Activated CD8-positive, alpha-beta memory T cell treated with anti-CD3 and anti-CD28 coated beads for 36 hours (primary cell): Measurements from ENCODE around the gene NUP58. TPM values are rescaled to one million over a fixed set of nuclear protein-coding genes. Genes with fewer than 3 reads are reported as not detected.
"Not testable (repeated sequence)": the region's sequence is repeated elsewhere in the genome, so short reads cannot be mapped to it uniquely, and the experiment has no call there.

Experiments used
- CTCF ChIA-PET: fragments of 350-600 bp; sonication (Branson Sonifier 250); formaldehyde crosslinking; loops from one replicate; lab custom pipeline; 2021; ENCODE audit warnings: antibody characterized with exemption; lab: Charles Lee
- POLR2A ChIA-PET: fragments of 350-600 bp; sonication (Branson Sonifier 250); formaldehyde crosslinking; loops from one replicate; lab custom pipeline; 2021; ENCODE audit warnings: antibody characterized with exemption; lab: Charles Lee
- total RNA-seq, 2 experiments: library from RNA; stranded (reverse); gene quantifications; one replicate each; pipeline ENCODE4 v1.2.3, GENCODE V29; 2021

Gene NUP58
- total RNA-seq, 2 experiments from 2014 or later = 133 to 141 TPM

DNA sequence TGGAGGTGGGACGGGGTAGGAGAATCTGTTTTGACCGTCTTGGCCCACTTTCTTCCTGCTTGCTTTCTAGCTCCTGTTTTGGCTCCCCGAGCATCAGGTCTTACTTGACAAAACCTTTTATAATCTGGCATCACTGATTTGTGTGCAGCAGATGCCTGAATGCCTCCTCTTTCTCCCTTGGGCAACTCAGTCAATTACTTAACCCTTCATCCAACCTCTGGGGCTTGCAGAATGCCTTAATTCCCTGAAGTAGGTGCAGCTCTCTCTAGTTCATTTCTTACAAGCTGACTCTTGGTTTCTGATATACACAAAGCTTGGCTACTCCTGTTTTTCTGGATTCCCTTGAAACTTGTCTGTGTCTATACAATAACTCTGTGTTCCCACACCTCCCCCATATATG is 5.7 kb upstream of the NUP58 start:
- CTCF ChIA-PET = no interaction called here
- POLR2A ChIA-PET = no interaction called here

DNA sequence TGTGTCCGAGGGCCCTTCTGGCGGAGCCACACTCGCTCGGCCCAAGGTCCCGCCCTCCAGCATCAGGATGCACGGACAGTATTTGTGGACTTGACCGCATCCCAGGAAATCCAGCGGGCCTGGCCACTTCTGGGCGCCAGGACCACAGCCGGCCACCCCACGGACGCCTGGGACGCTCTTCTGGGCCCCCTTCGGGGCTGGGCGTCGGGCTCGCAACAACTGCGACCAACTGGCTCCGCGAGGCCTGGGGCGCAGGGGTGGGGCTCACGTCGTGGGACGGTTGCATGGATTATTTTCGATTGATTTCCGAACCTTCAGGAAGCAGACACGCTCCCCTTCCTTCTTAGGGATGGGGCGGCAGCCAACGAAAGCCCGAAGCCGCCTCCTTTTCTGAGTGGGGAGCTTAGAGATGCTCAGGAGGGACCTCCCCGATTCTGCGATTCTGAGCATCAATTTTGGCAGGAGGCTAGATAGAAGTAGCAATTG is 521 bp upstream of the NUP58 start:
- CTCF ChIA-PET = interaction anchor here (0.6 to 1.6 kb wide), 2 partner anchors 12 to 13 kb away, joined by 3 read pairs; no protein-coding TSS in a partner anchor
- POLR2A ChIA-PET = interaction anchor here (0.7 to 2.5 kb wide), 2 partner anchors 9 to 14 kb away, joined by 4 to 7 read pairs; partner anchors contain the start of gene MTMR6

DNA sequence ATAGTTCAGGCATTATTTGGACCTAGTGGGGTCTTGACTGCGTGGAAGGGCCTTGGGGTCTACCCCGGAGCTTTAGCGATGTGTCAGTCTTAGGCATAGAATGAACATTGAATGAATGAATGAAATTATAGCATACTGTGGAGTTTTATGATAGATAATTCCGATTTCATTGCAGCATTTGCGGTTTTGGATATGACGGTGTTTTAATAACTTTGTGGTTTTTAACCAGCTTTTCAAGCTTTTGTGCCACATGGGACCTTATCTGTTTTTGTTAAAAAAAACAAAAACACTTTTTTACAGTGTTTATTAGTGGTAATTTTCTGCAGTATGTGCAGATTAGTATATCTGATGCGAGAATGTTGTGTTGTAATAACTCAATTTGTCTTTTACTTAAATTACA is 696 bp downstream of the NUP58 start:
- POLR2A ChIA-PET = interaction anchor here (0.6 to 2.5 kb wide), 6 partner anchors 11 to 172 kb away, joined by 3 to 8 read pairs (median 6); partner anchors contain the start of gene MTMR6

DNA sequence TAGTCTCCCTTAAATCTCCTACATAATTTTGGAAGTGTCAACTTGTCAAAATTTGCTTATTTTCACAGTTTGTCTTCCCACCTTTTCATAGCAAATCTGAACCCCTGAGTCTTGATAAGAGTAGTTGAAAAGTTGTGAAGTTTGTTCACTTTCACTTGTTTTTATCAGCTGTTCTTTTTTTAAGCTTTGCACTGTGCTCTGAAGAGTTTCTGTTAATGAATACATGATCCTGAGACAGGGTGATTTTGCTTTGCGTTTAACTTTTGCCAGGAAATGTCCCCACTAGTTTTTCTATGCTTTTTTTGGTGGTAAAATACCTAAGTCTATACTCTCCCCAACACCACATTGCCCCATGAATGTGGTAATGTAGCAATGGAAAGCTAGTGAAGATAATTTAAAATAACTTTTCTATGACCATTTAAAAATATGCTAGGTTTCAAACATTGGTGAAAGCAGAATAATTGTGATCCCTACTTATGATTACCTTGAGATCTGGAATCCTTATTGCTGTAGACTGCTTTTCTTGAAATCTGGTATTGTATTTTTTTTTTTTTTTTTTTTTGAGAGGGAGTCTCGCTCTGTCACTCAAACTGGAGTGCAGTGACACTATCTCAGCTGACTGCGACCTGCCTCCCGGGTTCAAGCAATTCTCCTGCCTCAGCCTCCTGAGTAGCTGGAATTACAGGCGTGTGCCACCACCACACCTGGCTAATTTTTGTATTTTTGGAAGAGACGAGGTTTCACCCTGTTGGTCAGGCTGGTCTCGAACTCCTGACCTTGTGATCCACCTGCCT is 5.4 kb downstream of the NUP58 start:
- CTCF ChIA-PET = interaction anchor here (1.1 kb wide), 1 partner anchor 19 kb away, joined by 3 read pairs; no protein-coding TSS in a partner anchor
- POLR2A ChIA-PET = interaction anchor here (0.6 kb wide), 1 partner anchor 212 kb away, joined by 5 read pairs; no protein-coding TSS in a partner anchor

More for the DNA sequence above, 696 bp downstream of the NUP58 start:
- CTCF ChIA-PET = interaction anchor here (0.7 to 1.6 kb wide), 3 partner anchors 13 to 1289 kb away, joined by 3 to 4 read pairs (median 4); no protein-coding TSS in a partner anchor

DNA sequence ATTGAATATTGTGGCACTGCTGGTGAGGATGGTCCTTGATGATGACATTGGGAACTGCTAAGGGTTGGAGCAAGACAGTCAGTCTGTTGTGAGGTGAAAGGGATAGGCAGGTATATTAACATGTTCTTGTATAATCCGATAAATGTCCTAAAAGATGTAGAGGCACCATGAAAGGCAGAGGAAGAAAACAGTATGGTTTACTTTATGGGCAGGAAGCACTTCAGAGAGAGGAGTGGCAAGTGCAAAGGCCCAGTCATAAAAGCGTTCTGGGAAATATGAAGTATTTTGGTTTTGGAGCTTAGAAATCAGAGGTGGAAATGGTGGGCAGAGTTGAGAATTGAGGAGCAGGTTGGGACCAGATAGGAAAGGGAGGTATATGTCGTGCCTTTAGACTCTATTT is 9.5 kb downstream of the NUP58 start:
- ChIA-PET CTCF (no interaction called here), POLR2A (interaction anchor here (0.7 kb wide), 1 partner anchor 28 kb away, joined by 4 read pairs; no protein-coding TSS in a partner anchor)

DNA sequence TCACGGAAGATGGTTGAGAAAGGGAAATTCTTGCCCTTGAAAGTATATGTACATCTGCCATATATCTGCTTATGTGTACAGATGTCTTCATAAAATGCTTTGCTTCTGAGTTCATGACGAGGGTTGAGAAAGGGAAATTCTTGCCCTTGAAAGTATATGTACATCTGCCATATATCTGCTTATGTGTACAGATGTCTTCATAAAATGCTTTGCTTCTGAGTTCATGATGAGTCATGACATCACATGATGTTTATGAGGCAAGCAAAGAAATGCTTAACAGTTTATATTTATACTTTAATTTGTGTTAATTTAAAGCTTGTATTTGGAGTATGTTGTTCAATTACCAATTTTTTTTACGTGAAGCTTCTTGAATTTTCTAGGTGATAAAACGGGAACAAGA is 17.5 kb downstream of the NUP58 start:
- CTCF ChIA-PET = not testable (repeated sequence)
- POLR2A ChIA-PET = interaction anchor here (0.6 kb wide), 1 partner anchor 40 kb away, joined by 6 read pairs; no protein-coding TSS in a partner anchor

DNA sequence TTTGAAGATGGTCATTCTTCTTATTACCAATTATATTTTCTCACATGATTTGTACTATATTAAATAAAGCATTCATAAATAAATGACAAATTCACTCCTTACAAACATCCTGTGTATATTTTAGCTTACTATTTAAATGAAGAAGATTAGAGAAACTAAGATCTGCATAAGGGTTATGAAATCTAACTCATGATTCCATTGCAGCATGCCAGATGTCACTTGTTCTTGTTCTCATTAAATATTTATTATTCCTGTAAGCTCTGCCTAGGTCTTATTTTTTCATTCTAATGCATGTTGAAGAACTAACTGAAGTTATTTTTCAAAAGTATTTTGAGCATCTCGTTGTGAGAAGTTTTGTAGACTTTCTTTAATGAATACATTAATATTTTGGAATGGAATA is 18.3 kb downstream of the NUP58 start:
- CTCF ChIA-PET = interaction anchor here (0.6 to 0.7 kb wide), 2 partner anchors 49 to 685 kb away, joined by 3 to 6 read pairs; no protein-coding TSS in a partner anchor
- POLR2A ChIA-PET = no interaction called here

DNA sequence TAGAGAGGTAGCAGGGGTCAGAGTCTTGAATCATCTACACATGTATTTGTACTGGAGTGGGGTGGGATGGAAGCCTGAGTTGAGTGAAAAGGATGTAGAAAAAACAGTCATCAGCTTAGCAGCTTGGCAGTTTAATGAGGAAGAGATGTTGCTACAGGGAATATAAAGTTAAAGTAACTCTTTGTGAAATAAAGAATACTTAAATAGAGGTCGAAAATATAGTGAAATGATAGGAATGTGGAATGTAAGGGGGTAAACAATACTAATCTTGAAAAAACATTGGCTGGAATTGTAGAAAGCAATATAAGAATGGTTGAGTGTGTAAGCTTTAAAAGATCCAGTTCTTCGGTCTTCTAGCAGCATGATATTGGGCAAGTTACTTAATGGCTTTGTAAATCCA is 22.7 kb downstream of the NUP58 start:
- ChIA-PET CTCF (no interaction called here), POLR2A (interaction anchor here (0.6 kb wide), 1 partner anchor 60 kb away, joined by 3 read pairs; no protein-coding TSS in a partner anchor)

DNA sequence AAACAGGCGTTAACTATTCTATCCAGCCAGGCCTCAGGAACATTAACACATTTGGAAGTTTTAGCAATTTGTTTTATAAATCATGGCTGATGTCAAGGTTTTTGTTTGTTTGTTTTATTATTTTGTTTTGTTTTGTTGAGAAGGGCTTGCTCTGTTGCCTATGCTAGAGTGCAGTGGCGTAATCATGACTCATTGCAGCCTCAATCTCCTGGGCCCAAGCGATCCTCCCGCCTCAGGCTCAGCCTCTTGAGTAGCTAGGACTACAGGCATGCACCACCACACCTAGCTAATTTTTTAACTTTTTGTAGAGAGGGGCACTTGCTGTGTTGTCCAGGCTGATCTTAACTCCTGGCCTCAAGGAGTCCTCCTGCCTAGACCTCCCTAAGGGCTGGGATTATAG is 28.3 kb downstream of the NUP58 start:
- CTCF ChIA-PET = no interaction called here

DNA sequence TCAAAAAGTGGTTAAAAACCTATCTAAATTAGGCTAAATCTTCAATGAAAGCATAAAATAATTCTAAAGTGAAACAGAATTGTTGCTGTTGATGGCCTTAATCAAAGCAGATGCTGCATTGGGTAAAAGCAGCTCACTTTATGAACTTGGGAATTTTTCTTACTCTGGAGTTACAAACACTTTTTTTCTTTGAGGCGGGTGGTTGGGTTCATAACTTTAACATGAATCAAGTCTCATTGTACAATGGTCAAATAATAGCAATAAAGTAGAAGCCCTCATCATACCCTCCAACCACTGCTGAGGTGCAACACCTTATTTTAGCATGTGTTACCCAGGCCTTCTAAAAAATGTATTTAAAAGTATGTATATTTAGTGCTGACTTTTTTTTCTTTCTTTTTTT is 29.1 kb downstream of the NUP58 start:
- ChIA-PET POLR2A (no interaction called here), CTCF (no interaction called here)

More for the DNA sequence above, 28.3 kb downstream of the NUP58 start:
- POLR2A ChIA-PET = no interaction called here

DNA sequence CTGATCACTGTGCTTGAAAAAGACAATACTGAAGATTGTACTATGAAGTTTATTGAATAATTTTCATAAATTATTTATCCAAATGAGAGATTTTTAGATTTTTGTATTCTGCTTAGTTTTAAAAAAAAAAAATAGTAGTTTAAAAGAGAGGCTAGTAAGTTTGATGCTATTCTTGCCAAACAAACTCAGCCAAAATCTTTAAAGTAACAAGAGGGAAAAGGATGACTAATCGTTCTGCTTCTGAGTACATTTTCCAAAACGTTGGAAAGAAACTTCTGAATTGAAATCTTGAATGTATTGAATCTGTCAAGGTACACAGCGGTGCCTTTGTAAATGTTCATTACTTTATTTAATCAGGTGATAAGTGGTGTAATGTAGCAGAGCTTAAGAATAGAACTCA is 34.4 kb downstream of the NUP58 start:
- ChIA-PET POLR2A (no interaction called here), CTCF (no interaction called here)

DNA sequence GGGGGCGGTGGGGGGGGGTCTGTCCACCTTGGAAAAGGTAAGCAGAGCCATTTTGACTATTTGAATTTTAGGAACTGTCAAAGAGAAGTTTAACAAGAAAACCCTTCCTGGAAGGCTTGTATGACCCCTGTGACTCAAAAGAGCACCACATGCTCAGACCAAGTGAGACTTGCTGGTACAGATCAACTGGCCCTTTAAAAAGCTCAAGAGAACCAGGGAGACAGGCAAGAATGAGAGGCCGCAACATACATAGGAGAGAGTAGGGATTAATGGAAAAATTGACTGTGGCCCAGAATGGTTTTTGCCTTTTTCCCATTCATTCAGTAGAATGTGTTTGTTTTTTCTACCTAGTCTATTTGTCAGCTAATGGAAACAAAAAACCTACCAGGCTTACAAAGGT is 44.2 kb downstream of the NUP58 start:
- POLR2A ChIA-PET = no interaction called here
- CTCF ChIA-PET = no interaction called here

DNA sequence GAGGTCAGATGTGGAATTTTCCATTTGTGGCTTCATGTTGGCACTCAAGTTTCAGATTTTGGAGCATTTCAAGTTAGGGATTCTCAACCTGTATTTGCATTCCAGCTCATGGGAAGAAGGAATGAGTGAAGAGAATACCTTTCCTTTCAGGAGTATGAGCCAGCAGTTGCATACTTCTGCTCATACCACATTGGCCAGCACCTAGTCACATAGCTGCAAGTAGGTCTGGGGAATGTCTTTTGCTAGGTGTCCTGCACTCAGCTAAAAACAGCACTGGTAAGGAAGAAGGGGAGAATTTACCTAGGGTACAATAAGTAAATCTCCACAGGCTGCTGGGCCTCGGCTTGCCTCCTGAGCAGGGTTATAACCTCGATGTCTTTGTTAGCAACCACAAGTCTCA is 45.7 kb downstream of the NUP58 start:
- CTCF ChIA-PET = no interaction called here
- POLR2A ChIA-PET = no interaction called here

DNA sequence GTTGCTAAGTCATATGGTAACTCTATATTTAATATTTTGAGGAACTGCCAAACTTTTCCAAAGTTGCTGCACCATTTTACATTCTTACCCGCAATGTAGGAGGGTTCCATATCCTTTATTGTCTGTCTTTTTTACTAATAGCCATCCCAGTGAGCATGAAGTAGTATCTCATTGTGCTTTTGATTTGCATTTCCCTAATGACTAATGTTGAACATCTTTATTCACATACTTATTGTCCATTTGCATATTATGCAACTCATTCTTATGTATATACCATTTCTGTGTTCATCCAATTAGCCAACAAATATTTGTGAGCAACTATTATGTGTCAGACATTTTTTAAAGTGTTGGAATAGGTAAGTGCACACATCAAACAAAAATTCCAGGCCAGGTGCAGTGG is 50.0 kb downstream of the NUP58 start:
- ChIA-PET POLR2A (no interaction called here), CTCF (no interaction called here)

DNA sequence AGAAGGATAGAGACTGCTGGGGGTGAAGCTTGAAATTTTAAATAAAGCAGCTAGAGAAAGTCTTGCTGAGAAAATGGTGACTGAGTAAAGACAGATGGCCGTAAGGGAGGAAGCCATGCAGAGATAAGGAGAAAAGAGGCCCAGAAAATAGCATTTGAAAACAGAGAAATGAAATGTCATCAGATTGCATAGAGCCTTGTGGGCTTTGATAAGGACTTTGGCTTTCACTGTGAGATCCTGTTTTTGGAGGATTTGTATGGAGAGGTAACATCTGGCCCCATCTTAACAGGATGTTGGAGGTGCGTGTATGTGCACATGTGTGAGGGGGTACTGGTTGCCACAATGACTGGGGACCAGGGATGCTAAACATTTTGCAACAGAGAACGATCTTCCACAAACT is 50.8 kb downstream of the NUP58 start:
- ChIA-PET CTCF (no interaction called here), POLR2A (no interaction called here)

DNA sequence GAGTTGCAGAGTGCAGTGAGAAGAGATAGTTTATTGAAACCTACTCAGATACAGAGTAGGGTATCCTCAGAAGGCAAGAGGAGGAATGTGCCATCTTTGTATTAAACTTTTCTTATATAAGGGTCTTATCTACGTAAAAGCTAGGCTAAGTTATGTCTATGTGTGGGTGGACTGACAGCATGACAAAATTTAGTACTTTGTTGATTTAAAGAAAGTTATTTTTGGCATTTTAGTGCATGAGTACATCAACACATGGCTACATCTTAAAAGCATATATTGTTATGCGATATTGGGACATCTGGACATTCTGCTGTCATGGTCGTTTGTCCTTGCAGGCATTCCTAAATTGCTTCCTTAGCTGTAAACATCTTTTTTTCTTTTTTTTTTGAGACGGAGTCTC is 51.4 kb downstream of the NUP58 start:
- CTCF ChIA-PET = no interaction called here
- POLR2A ChIA-PET = no interaction called here

DNA sequence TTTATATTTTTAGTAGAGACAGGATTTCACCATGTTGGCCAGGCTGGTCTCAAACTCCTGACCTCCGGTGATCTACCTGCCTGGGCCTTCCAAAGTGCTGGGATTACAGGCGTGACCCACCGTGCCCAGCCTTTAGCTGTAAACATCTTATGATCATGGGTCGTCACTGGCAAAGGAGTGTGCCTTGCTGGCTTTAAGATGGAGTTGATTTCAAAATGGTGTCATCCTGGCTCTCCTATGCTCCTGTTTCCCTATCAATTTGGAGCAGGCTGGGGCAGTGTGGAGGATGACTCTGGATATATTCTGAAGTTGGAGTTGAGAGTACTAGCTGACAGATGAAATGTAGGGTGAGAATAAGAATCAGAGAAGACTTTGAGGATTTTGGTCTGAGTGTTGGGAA is 51.9 kb downstream of the NUP58 start:
- CTCF ChIA-PET = no interaction called here

DNA sequence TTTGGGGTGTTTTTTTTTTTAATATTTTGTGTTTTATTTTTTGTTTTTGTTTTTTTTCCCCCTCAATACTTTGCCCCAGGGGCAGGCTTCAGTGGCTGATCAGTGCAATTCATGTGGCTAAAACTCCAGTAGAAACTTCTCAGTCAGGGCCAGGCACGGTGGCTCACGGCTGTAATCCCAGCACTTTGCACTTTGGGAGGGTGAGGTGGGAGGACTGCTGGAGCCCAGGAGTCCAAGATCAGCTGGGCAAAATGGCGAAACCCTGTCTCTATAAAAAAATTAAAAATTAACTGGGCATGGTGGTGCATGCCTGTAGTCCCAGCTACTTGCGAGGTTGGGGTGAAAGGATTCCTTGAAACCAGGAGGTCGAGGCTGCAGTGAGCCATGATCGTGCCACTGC is 53.0 kb downstream of the NUP58 start:
- POLR2A ChIA-PET = no interaction called here
- CTCF ChIA-PET = interaction anchor here (1.0 kb wide), 1 partner anchor 11 kb away, joined by 3 read pairs; no protein-coding TSS in a partner anchor

More for the DNA sequence above, 51.9 kb downstream of the NUP58 start:
- POLR2A ChIA-PET = no interaction called here

DNA sequence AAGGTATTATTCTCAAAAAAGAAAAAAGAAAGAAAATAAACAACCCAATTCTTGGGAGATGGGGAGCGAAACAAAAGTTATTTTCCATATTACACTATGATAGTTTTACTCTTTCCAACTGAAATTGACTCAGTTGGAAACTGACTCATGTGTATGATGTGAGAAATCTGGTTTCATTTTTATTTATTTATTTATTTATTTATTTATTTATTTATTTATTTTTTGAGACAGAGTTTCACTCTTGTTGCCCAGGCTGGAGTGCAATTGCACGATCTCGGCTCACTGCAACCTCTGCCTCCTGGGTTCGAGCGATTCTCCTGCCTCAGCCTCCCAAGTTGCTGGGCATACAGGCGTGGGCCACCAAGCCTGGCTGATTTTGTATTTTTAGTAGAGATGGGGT is 59.0 kb downstream of the NUP58 start:
- POLR2A ChIA-PET, CTCF ChIA-PET: not testable (repeated sequence)

DNA sequence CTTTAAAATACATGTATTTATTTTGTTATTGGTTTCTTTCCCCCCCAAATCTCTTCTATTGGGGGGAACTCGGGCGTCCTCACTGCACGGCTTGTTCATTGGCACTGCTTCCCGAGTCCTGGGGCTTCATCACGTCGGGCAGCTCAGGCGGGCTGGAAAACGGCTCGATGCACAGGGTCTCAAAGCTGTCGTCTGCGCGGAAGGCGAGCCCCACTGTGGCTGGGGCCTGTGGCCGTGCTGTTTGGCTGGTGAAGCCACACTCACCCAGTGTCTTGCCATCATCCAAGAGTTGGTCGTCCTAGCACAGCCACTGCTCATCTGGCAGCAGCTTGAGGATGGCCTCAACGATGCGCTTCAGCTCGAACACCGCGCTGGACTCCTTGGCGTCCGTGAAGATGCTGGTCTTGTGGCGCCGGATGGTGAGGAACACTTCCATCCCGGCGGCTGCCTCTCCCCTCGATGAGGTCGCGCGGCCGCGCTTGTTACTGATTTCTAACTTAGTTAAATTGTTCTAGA is 64.4 kb downstream of the NUP58 start:
- POLR2A ChIA-PET = no interaction called here
- CTCF ChIA-PET = interaction anchor here (1.0 kb wide), 1 partner anchor 8 kb away, joined by 3 read pairs; no protein-coding TSS in a partner anchor
